Chondrocyte (in vitro differentiated cells): ENCODE results near the gene LRIT1. TPM values are rescaled to one million over a fixed set of nuclear protein-coding genes. Genes with fewer than 3 reads are reported as not detected.

ENCODE experiments used
- DNase-seq: peaks from one replicate; pipeline ENCODE4 v3.0.0; 2021; ENCODE audit warnings: mixed read lengths, low spot score
- H3K27ac Mint-ChIP-seq: one replicate; pipeline ENCODE4 v1.8.0; 2021; ENCODE audit warnings: mild to moderate bottlenecking, moderate library complexity, mixed read lengths; ENCODE audit not compliant: unreplicated experiment
- H3K27me3 Mint-ChIP-seq: 2 replicates; pipeline ENCODE4 v1.8.0; 2021; ENCODE audit warnings: low read depth, mixed read lengths
- H3K36me3 Mint-ChIP-seq: 2 replicates; pipeline ENCODE4 v1.8.0; 2021; ENCODE audit warnings: low read depth, mixed read lengths
- H3K4me1 Mint-ChIP-seq: 2 replicates; pipeline ENCODE4 v1.8.0; 2021; ENCODE audit warnings: low read depth, mild to moderate bottlenecking, mixed read lengths
- H3K4me3 Mint-ChIP-seq: one replicate; pipeline ENCODE4 v1.8.0; 2021; ENCODE audit warnings: mild to moderate bottlenecking, moderate library complexity, mixed read lengths; ENCODE audit not compliant: unreplicated experiment
- H3K9me3 Mint-ChIP-seq: 2 replicates; pipeline ENCODE4 v1.8.0; 2021; ENCODE audit warnings: low read depth, mixed read lengths
- total RNA-seq: library from RNA; stranded (reverse); gene quantifications from 3 replicates; pipeline ENCODE4 v1.2.1, GENCODE V29; 2021
- TF ChIP-seq, protein P1 (sequence below): fragments of 200-600 bp; sonication (generic); IDR thresholded peaks from 2 replicates; pipeline ENCODE4 v1.5.0; 2021; ENCODE audit warnings: antibody characterized with exemption, mild to moderate bottlenecking, moderate library complexity

The LRIT1 gene
- total RNA-seq, 1 donor from 2014 or later = not detected

GRCh38 chr10:84221916-84222315 lies 19.4 kb downstream of the LRIT1 start:
- no peaks in the 10 kb centered on the region for H3K9me3 Mint-ChIP-seq
- TF ChIP-seq, protein P1, sequence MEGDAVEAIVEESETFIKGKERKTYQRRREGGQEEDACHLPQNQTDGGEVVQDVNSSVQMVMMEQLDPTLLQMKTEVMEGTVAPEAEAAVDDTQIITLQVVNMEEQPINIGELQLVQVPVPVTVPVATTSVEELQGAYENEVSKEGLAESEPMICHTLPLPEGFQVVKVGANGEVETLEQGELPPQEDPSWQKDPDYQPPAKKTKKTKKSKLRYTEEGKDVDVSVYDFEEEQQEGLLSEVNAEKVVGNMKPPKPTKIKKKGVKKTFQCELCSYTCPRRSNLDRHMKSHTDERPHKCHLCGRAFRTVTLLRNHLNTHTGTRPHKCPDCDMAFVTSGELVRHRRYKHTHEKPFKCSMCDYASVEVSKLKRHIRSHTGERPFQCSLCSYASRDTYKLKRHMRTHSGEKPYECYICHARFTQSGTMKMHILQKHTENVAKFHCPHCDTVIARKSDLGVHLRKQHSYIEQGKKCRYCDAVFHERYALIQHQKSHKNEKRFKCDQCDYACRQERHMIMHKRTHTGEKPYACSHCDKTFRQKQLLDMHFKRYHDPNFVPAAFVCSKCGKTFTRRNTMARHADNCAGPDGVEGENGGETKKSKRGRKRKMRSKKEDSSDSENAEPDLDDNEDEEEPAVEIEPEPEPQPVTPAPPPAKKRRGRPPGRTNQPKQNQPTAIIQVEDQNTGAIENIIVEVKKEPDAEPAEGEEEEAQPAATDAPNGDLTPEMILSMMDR = no peak
- no peak overlapping the region for H3K27ac Mint-ChIP-seq
- H3K4me3 Mint-ChIP-seq = no peak overlapping the region
- DNase-seq = no peak
- H3K4me1 Mint-ChIP-seq = no peaks in the 10 kb centered on the region
- H3K27me3 Mint-ChIP-seq = peaks cover 14% of the 10 kb centered on the region
- peaks cover 1% of the 10 kb centered on the region for H3K36me3 Mint-ChIP-seq

- TF ChIP-seq, protein P1 = no peak
- Mint-ChIP-seq H3K27ac (no peak overlapping the region), H3K9me3 (no peaks in the 10 kb centered on the region), H3K27me3 (peaks cover 13% of the 10 kb centered on the region), H3K4me3 (no peak overlapping the region), H3K36me3 (peaks cover 1% of the 10 kb centered on the region), H3K4me1 (no peaks in the 10 kb centered on the region)
- DNase-seq = no peak
Measured at GRCh38 chr10:84217746-84218145, 23.6 kb downstream of the LRIT1 start.

DNA sequence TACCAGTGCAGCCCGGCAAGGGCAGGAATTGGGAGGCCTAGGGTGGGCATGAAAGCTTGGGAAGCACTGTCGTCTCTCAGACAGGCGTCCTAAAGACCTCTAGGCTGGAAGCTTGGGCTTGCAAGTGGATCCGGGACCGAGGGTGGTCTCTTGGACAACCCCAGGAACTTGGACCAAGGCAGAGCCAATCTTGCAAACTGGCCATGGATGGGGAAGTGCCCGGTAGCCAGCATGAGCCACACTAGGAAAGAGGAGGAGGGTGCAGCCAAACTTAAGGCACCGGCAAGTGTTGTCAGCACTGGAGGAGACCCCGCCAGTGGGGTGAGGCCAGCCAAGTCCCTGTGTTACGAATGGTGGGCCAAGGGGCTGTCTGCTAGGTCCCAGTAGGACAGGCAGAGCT lies 24.5 kb downstream of the LRIT1 start:
- no peak overlapping the region for H3K4me3 Mint-ChIP-seq
- H3K4me1 Mint-ChIP-seq = no peaks in the 10 kb centered on the region
- peaks cover 17% of the 10 kb centered on the region for H3K27me3 Mint-ChIP-seq
- DNase-seq = no peak
- H3K27ac Mint-ChIP-seq = no peak overlapping the region
- H3K36me3 Mint-ChIP-seq = peaks cover 1% of the 10 kb centered on the region
- no peaks in the 10 kb centered on the region for H3K9me3 Mint-ChIP-seq
- TF ChIP-seq, protein P1 = no peak

- Mint-ChIP-seq H3K36me3 (no peaks in the 10 kb centered on the region), H3K4me1 (no peaks in the 10 kb centered on the region), H3K4me3 (no peak overlapping the region), H3K27me3 (peaks cover 18% of the 10 kb centered on the region), H3K27ac (no peak overlapping the region), H3K9me3 (no peaks in the 10 kb centered on the region)
- no peak for DNase-seq
- TF ChIP-seq, protein P1 = peak; percentile 47
Measured at GRCh38 chr10:84214612-84215235, 26.6 kb downstream of the LRIT1 start.

GRCh38 chr10:84214046-84214572 lies 27.2 kb downstream of the LRIT1 start:
- no peak overlapping the region for H3K4me3 Mint-ChIP-seq
- peaks cover 14% of the 10 kb centered on the region for H3K27me3 Mint-ChIP-seq
- DNase-seq = no peak
- H3K9me3 Mint-ChIP-seq = no peaks in the 10 kb centered on the region
- TF ChIP-seq, protein P1 = no peak
- H3K36me3 Mint-ChIP-seq = no peaks in the 10 kb centered on the region
- H3K4me1 Mint-ChIP-seq = no peaks in the 10 kb centered on the region
- H3K27ac Mint-ChIP-seq = no peak overlapping the region
